ENCODE measurements around the gene ATXN7L1. TPM values are rescaled to one million over a fixed set of nuclear protein-coding genes. Genes with fewer than 3 reads are reported as not detected.
A peak's percentile ranks its signal among the peaks of the same experiment; 100 is the strongest.

ATXN7L1 gene
- polyA plus RNA-seq, 4 donors, result 9.5 to 10.4 (median 10.0) TPM

GRCh38 chr7:105786520-105787470, 89.6 kb downstream of the ATXN7L1 start:
- DNase-seq (ENCODE audit: low read depth in 4 of 4, low spot score in 3 of 4), result no peak

DNA sequence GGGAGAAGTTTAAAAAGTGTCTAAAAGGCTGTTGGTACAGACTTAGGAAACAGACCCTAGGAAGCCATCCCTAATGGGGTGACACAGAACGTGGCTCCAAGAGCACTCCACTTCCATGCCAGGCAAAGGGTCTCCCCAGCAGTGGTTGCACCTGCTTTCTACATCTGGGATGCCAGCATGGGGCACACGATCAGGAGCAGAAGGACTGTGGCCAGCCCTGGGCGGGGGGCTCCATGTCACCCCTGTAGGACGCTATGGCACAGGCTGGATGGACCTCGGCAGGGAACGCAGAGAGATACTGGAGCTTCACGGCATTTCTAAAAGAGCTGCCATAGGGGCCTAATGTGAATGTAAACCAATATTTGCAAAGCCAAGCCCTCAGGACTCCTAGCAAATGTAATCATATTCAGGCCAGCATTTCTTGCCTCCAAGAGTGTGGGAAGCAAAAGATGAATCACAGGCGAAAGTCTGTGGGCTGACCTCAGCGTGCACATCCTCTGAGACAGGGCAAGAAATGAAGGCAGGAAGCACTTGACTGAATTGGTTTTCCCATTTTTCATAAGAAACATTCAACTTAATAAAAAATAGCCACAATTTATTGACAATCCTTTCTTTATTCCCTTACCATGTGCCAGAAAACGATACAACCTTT, 93.9 kb downstream of the ATXN7L1 start:
- DNase-seq (ENCODE audit: low read depth in 4 of 4, low spot score in 3 of 4), result no peak

GRCh38 chr7:105779856-105780780, 96.3 kb downstream of the ATXN7L1 start:
- DNase-seq (ENCODE audit: low read depth in 4 of 4, low spot score in 3 of 4), result no peak

DNA sequence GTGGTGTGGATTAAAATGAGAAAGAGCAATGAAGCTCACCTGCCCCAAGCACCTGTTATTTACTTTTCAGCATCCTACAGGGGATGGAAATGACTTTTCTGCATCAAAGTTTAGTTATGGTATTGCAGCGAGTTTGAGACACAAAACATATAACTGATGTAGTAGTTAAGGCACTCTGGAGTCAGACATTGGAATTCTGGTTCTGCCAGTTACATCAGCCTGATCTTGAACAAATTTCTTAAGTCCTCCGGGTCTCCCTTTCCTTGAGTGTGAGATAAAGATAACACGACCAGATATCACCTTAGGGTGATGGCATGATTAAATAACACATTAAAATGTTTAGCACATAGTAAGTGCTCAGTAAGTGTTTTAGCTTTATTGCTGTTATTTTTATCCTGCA, 97.4 kb downstream of the ATXN7L1 start:
- DNase-seq (ENCODE audit: low read depth in 4 of 4, low spot score in 3 of 4), result no peak

GRCh38 chr7:105776986-105777910, 99.2 kb downstream of the ATXN7L1 start:
- no peak for DNase-seq (ENCODE audit: low read depth in 4 of 4, low spot score in 3 of 4)

DNA sequence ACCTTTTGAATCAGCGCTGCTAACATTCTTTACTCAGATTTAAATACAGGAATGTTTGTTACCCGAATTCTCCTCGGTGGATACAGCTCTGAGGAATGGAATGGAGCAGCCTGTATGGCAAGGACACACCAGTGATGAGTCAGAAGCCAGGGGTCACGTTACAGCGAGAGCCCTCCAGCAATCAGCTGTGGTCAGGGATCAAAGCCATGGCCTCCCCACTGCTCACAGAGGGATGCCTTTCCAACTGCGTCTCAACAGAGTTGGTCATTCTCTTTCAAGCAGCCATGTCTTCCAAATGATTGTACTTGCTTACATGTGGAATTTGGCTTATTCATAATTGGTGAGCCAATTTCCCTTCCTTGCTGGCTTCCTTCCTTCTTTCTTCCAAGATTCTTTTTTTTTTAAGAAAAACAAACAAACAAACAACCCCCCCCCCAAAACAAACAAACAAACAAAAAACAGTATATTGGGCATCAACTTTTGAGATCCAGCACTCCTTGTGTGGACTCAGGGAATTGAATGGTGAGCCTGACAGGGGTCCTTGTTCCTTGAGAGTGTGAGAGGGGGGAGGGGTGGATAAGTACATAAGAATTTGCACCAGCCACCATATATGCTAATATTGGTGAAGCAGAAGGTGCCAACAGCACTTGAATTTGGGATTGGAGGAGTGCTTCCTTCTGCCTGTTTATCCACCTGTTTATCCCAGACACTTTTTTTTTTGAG, 100.2 kb downstream of the ATXN7L1 start:
- no peak for DNase-seq (ENCODE audit: low read depth in 4 of 4, low spot score in 3 of 4)

DNA sequence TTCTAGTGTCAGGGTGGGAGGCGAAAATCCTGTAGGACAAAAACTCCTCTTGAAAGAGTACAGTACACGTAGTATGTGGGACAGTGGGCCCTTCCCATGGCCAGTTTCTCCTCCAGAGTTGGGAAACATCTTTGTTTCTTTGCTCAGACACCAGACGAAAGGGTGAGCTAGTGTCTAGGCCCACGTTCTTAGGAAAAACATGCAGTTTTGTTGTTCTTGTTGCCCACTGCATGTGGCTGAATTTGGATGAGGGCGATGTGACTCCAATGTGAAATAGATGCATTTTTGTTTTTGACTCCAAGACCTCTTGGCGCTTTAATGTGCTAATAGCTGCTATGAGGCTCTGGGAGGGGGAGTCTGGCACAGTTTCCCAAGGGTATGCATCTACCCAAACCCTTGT, 100.8 kb downstream of the ATXN7L1 start:
- no peak for DNase-seq (ENCODE audit: low read depth in 4 of 4, low spot score in 3 of 4)

GRCh38 chr7:105773030-105773460, 103.4 kb downstream of the ATXN7L1 start:
- DNase-seq (ENCODE audit: low read depth in 4 of 4, low spot score in 3 of 4), result no peak

- DNase-seq (ENCODE audit: low read depth in 4 of 4, low spot score in 3 of 4), result peak; percentile 24 to 36 (median 33)
These were observed 106.3 kb downstream of the ATXN7L1 start for GRCh38 chr7:105769901-105770628.

- no peak for DNase-seq (ENCODE audit: low read depth in 4 of 4, low spot score in 3 of 4)
These were observed 107.4 kb downstream of the ATXN7L1 start for GRCh38 chr7:105768898-105769507.

- DNase-seq (ENCODE audit: low read depth in 4 of 4, low spot score in 3 of 4), result no peak
These were observed 108.3 kb downstream of the ATXN7L1 start for GRCh38 chr7:105768117-105768516.

GRCh38 chr7:105766421-105767073, 109.9 kb downstream of the ATXN7L1 start:
- DNase-seq (ENCODE audit: low read depth in 4 of 4, low spot score in 3 of 4), result no peak

DNA sequence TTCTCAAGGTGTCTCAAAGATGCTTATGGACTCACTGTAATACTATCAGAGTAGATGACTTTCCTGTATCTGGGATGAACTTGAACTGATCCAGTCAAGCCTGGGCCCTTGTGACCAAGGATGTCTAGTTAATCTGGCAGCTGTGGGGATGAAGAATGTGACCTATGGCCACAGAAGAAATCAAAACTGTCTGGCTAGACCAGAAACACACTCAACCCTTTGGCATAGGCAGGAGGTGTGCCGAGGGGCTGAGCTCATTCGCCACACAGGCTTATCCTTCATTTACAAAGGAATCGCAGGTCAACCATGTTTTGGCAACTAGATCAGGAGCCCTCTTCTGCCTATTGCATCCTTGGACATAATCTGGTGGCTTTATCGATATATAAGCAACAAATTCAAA, 110.6 kb downstream of the ATXN7L1 start:
- DNase-seq (ENCODE audit: low read depth in 4 of 4, low spot score in 3 of 4), result no peak

- no peak for DNase-seq (ENCODE audit: low read depth in 4 of 4, low spot score in 3 of 4)
These were observed 111.9 kb downstream of the ATXN7L1 start for GRCh38 chr7:105764506-105764905.

GRCh38 chr7:105760551-105761447, 115.6 kb downstream of the ATXN7L1 start:
- DNase-seq (ENCODE audit: low read depth in 4 of 4, low spot score in 3 of 4), result no peak
